Measurements from ENCODE around the gene ITFG1. TPM values are rescaled to one million over a fixed set of nuclear protein-coding genes. Genes with fewer than 3 reads are reported as not detected.

The ITFG1 gene
- polyA plus RNA-seq, 3 donors = 28.9 to 62.5 (median 35.3) TPM

DNA sequence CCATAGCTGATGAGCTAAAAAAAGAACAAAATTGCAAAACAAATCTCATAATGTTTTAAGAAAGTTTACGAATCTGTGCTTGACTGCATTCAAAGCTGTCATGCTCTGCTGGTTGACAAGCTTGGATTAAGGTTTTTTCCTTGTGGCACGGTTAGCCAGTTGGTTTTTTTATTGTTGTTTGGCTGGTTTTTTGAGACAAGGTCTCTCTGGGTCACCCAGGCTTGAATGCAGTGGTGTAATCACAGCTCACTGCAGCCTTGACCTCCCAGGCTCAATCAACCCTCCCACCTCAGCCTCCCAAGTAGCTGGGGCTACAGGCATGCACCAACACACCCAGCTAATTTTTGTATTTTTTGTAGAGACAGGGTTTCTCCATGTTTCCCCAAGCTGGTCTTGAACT, 45.9 kb upstream of the ITFG1 start:
- H3K36me3 ChIP-seq (replicated peaks in 1 of 2; ENCODE audit: control insufficient read depth in 1 of 2, insufficient read depth in 2 of 2, low read length in 2 of 2) = peaks cover 52 to 69% of the 10 kb centered on the region in 2 donors
- H3K4me1 Mint-ChIP-seq = peaks cover 9% of the 10 kb centered on the region
- no CpG with 5 or more reads among the region's 2 CpGs for WGBS (ENCODE audit: insufficient coverage)
- TF ChIP-seq, protein P1, sequence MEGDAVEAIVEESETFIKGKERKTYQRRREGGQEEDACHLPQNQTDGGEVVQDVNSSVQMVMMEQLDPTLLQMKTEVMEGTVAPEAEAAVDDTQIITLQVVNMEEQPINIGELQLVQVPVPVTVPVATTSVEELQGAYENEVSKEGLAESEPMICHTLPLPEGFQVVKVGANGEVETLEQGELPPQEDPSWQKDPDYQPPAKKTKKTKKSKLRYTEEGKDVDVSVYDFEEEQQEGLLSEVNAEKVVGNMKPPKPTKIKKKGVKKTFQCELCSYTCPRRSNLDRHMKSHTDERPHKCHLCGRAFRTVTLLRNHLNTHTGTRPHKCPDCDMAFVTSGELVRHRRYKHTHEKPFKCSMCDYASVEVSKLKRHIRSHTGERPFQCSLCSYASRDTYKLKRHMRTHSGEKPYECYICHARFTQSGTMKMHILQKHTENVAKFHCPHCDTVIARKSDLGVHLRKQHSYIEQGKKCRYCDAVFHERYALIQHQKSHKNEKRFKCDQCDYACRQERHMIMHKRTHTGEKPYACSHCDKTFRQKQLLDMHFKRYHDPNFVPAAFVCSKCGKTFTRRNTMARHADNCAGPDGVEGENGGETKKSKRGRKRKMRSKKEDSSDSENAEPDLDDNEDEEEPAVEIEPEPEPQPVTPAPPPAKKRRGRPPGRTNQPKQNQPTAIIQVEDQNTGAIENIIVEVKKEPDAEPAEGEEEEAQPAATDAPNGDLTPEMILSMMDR (IDR thresholded peaks at IDR 0.05) = no peak
- peaks cover 65 to 72% of the 10 kb centered on the region in 2 donors for H3K36me3 Mint-ChIP-seq
- peak overlapping the region in 1 of 2 donors; percentile 32 for H3K27ac ChIP-seq (ENCODE audit: low read depth in 1 of 2, low read length in 2 of 2)
- H3K27me3 Mint-ChIP-seq (ENCODE audit: low read depth in 3 of 3) = no peaks in the 10 kb centered on the region
- no peaks in the 10 kb centered on the region for H3K4me1 ChIP-seq (ENCODE audit: control insufficient read depth in 1 of 2, insufficient read depth in 2 of 2, low read length in 2 of 2)
- H3K79me2 ChIP-seq (ENCODE audit: insufficient read depth, low read length) = no peaks in the 10 kb centered on the region
- no peaks in the 10 kb centered on the region for H4K20me1 ChIP-seq (ENCODE audit: insufficient read depth, low read length)
- no peak overlapping the region for H3K4me2 ChIP-seq (replicated peaks; ENCODE audit: extremely low read depth, low read length, poor library complexity, severe bottlenecking)
- H3K9me3 Mint-ChIP-seq = no peaks in the 10 kb centered on the region
- peak overlapping the region in 2 of 7 donors; percentile 9 to 63 for H3K27ac Mint-ChIP-seq
- no peak for DNase-seq
- intact Hi-C loops (cut with micrococcal nuclease) = no loop called here
- no peak overlapping the region for H3K4me3 ChIP-seq (replicated peaks in 1 of 3; ENCODE audit: low read depth in 2 of 3, low read length in 3 of 3)
- H3K9me3 ChIP-seq (replicated peaks in 1 of 2; ENCODE audit: control insufficient read depth in 1 of 2, insufficient read depth in 1 of 2, low read length in 2 of 2) = no peaks in the 10 kb centered on the region
- no peaks in the 10 kb centered on the region for H3K27me3 ChIP-seq (ENCODE audit: control insufficient read depth in 2 of 2, insufficient read depth in 2 of 2, low read length in 2 of 2)
- no peak overlapping the region for H3K9ac ChIP-seq (ENCODE audit: insufficient read depth, low read length, poor library complexity, severe bottlenecking)
- H2AFZ ChIP-seq (ENCODE audit: insufficient read depth, low read depth, low read length, poor library complexity, severe bottlenecking) = no peak overlapping the region
- no peak overlapping the region for H3K4me3 Mint-ChIP-seq

DNA sequence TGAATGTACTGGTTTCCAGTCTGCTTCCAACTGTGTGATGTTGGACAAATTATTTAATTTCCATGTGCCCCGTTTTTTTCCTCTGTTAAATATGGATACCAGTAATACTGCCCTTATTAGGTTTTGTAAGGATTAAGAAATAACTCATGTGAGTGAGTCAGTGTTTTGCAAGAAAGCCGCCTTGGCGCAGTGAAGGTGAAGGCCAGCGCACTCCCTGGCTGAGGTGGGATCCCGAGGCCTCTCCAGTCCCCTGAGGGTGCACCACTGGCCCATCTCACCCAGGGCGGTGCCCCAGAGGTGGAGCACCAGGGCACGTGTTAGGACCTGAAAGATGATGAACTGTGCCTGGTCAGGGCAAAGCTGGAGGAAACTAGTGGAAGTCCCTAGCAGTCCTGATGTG, 43.7 kb upstream of the ITFG1 start:
- Histone ChIP-seq H3K9ac (ENCODE audit: insufficient read depth, low read length, poor library complexity, severe bottlenecking) (no peak overlapping the region), H4K20me1 (ENCODE audit: insufficient read depth, low read length) (no peaks in the 10 kb centered on the region), H3K4me3 (replicated peaks in 1 of 3; ENCODE audit: low read depth in 2 of 3, low read length in 3 of 3) (no peak overlapping the region), H3K4me1 (ENCODE audit: control insufficient read depth in 1 of 2, insufficient read depth in 2 of 2, low read length in 2 of 2) (no peaks in the 10 kb centered on the region), H3K36me3 (replicated peaks in 1 of 2; ENCODE audit: control insufficient read depth in 1 of 2, insufficient read depth in 2 of 2, low read length in 2 of 2) (peaks cover 57 to 69% of the 10 kb centered on the region in 2 donors), H3K27ac (ENCODE audit: low read depth in 1 of 2, low read length in 2 of 2) (peak overlapping the region in 1 of 2 donors; percentile 30), H2AFZ (ENCODE audit: insufficient read depth, low read depth, low read length, poor library complexity, severe bottlenecking) (no peak overlapping the region), H3K27me3 (ENCODE audit: control insufficient read depth in 2 of 2, insufficient read depth in 2 of 2, low read length in 2 of 2) (no peaks in the 10 kb centered on the region), H3K9me3 (replicated peaks in 1 of 2; ENCODE audit: control insufficient read depth in 1 of 2, insufficient read depth in 1 of 2, low read length in 2 of 2) (no peaks in the 10 kb centered on the region), H3K79me2 (ENCODE audit: insufficient read depth, low read length) (no peaks in the 10 kb centered on the region), H3K4me2 (replicated peaks; ENCODE audit: extremely low read depth, low read length, poor library complexity, severe bottlenecking) (no peak overlapping the region)
- H3K4me1 Mint-ChIP-seq = peaks cover 9% of the 10 kb centered on the region
- WGBS (ENCODE audit: insufficient coverage) = 97% methylated on average over 6 of the region's 7 CpGs
- no peaks in the 10 kb centered on the region for H3K27me3 Mint-ChIP-seq (ENCODE audit: low read depth in 3 of 3)
- no peak overlapping the region for H3K4me3 Mint-ChIP-seq
- H3K27ac Mint-ChIP-seq = peak overlapping the region in 2 of 7 donors; percentile 42 to 58
- TF ChIP-seq, protein P1 (IDR thresholded peaks at IDR 0.05) = no peak
- intact Hi-C loops (cut with micrococcal nuclease) = no loop called here
- DNase-seq = no peak
- H3K36me3 Mint-ChIP-seq = peaks cover 65 to 69% of the 10 kb centered on the region in 2 donors
- H3K9me3 Mint-ChIP-seq = peaks cover 0 to 1% (median 0%) of the 10 kb centered on the region in 7 donors

Measured in CD14-positive monocyte (primary cell).